ENCODE measurements around the gene GRIA3.

Gene GRIA3

GRCh38 chrX:123217077-123217476 lies 33.0 kb downstream of the GRIA3 start:
- no peak overlapping the region for H3K9ac ChIP-seq
- H3K27me3 ChIP-seq (ENCODE audit: control insufficient read depth, insufficient read depth, low read length): no peaks in the 10 kb centered on the region
- peak overlapping the region; percentile 7 for H2AFZ ChIP-seq
- TF ChIP-seq CTCF (IDR thresholded peaks at IDR 0.05): no peak
- H3K4me3 ChIP-seq (ENCODE audit: low read depth, low read length): no peak overlapping the region
- H3K27ac ChIP-seq: peak overlapping the region; percentile 83
- no peaks in the 10 kb centered on the region for H3K36me3 ChIP-seq (ENCODE audit: control insufficient read depth, insufficient read depth, low read length)
- H3K4me1 ChIP-seq: peaks cover 29% of the 10 kb centered on the region
- H3K79me2 ChIP-seq: peaks cover 2% of the 10 kb centered on the region
- H3K9me3 ChIP-seq (ENCODE audit: control insufficient read depth, low read length): no peaks in the 10 kb centered on the region
- no peak overlapping the region for H3K4me2 ChIP-seq (ENCODE audit: low read length)

- H3K4me1 ChIP-seq: peaks cover 29% of the 10 kb centered on the region
- H2AFZ ChIP-seq: peak overlapping the region; percentile 28
- H3K36me3 ChIP-seq (ENCODE audit: control insufficient read depth, insufficient read depth, low read length): no peaks in the 10 kb centered on the region
- H3K27me3 ChIP-seq (ENCODE audit: control insufficient read depth, insufficient read depth, low read length): no peaks in the 10 kb centered on the region
- no peaks in the 10 kb centered on the region for H3K9me3 ChIP-seq (ENCODE audit: control insufficient read depth, low read length)
- no peak overlapping the region for H3K4me2 ChIP-seq (ENCODE audit: low read length)
- H3K4me3 ChIP-seq (ENCODE audit: low read depth, low read length): no peak overlapping the region
- TF ChIP-seq CTCF (IDR thresholded peaks at IDR 0.05): no peak
- no peak overlapping the region for H3K9ac ChIP-seq
- H3K27ac ChIP-seq: peak overlapping the region; percentile 83
- H3K79me2 ChIP-seq: peaks cover 2% of the 10 kb centered on the region
Measured at GRCh38 chrX:123217728-123218127, 33.6 kb downstream of the GRIA3 start.

- Histone ChIP-seq H3K36me3 (ENCODE audit: control insufficient read depth, insufficient read depth, low read length) (no peaks in the 10 kb centered on the region), H3K27ac (no peak overlapping the region), H3K79me2 (peaks cover 2% of the 10 kb centered on the region), H3K4me1 (peaks cover 29% of the 10 kb centered on the region), H3K4me2 (ENCODE audit: low read length) (no peak overlapping the region), H3K9me3 (ENCODE audit: control insufficient read depth, low read length) (no peaks in the 10 kb centered on the region), H3K4me3 (ENCODE audit: low read depth, low read length) (no peak overlapping the region), H3K9ac (no peak overlapping the region), H2AFZ (peak overlapping the region; percentile 38), H3K27me3 (ENCODE audit: control insufficient read depth, insufficient read depth, low read length) (no peaks in the 10 kb centered on the region)
- no peak for TF ChIP-seq CTCF (IDR thresholded peaks at IDR 0.05)
Measured at GRCh38 chrX:123219916-123220315, 35.8 kb downstream of the GRIA3 start.

GRCh38 chrX:123222920-123223319 lies 38.8 kb downstream of the GRIA3 start:
- Histone ChIP-seq H3K4me2 (ENCODE audit: low read length) (no peak overlapping the region), H3K79me2 (peaks cover 2% of the 10 kb centered on the region), H3K36me3 (ENCODE audit: control insufficient read depth, insufficient read depth, low read length) (no peaks in the 10 kb centered on the region), H3K9ac (no peak overlapping the region), H3K4me3 (ENCODE audit: low read depth, low read length) (no peak overlapping the region), H3K4me1 (peaks cover 10% of the 10 kb centered on the region), H3K9me3 (ENCODE audit: control insufficient read depth, low read length) (no peaks in the 10 kb centered on the region), H3K27ac (no peak overlapping the region), H2AFZ (no peak overlapping the region), H3K27me3 (ENCODE audit: control insufficient read depth, insufficient read depth, low read length) (no peaks in the 10 kb centered on the region)
- TF ChIP-seq CTCF (IDR thresholded peaks at IDR 0.05): no peak

GRCh38 chrX:123223409-123223808 lies 39.3 kb downstream of the GRIA3 start:
- peaks cover 8% of the 10 kb centered on the region for H3K4me1 ChIP-seq
- H3K36me3 ChIP-seq (ENCODE audit: control insufficient read depth, insufficient read depth, low read length): no peaks in the 10 kb centered on the region
- H3K27ac ChIP-seq: no peak overlapping the region
- TF ChIP-seq CTCF (IDR thresholded peaks at IDR 0.05): no peak
- no peak overlapping the region for H3K4me3 ChIP-seq (ENCODE audit: low read depth, low read length)
- H3K9me3 ChIP-seq (ENCODE audit: control insufficient read depth, low read length): no peaks in the 10 kb centered on the region
- no peaks in the 10 kb centered on the region for H3K27me3 ChIP-seq (ENCODE audit: control insufficient read depth, insufficient read depth, low read length)
- H3K79me2 ChIP-seq: peaks cover 2% of the 10 kb centered on the region
- no peak overlapping the region for H3K9ac ChIP-seq
- no peak overlapping the region for H3K4me2 ChIP-seq (ENCODE audit: low read length)
- no peak overlapping the region for H2AFZ ChIP-seq

All from parathyroid adenoma (tissue), 2 donors.